Tibial nerve (tissue), 4 donors: Measurements from ENCODE around the gene PCAT7.

ENCODE experiments used
- CTCF ChIP-seq, 5 experiments: fragments of 200-600 bp in 3 of 5; fragments of 450-650 bp in 2 of 5; sonication (generic) in 3 of 5; IDR thresholded peaks; one replicate each; pipeline ENCODE4 v1.5.1; 2016 to 2019; ENCODE audit warnings: antibody characterized with exemption in 5 of 5, mild to moderate bottlenecking in 3 of 5, moderate library complexity in 2 of 5
- EP300 ChIP-seq, 2 donors: sonication (generic); formaldehyde crosslinking; IDR thresholded peaks; one replicate each; pipeline ENCODE4 v1.6.1; 2017; ENCODE audit warnings: antibody characterized with exemption in 2 of 2, mild to moderate bottlenecking in 1 of 2
- POLR2A ChIP-seq, 2 donors: fragments of 450-650 bp; IDR thresholded peaks; one replicate each; pipeline ENCODE4 v1.6.1; 2017; ENCODE audit warnings: antibody characterized with exemption in 2 of 2, mild to moderate bottlenecking in 2 of 2, moderate library complexity in 2 of 2

- TF ChIP-seq EP300 (IDR thresholded peaks at IDR 0.05) (no peak), CTCF (IDR thresholded peaks at IDR 0.05) (no peak), POLR2A (IDR thresholded peaks at IDR 0.05) (no peak)
These were observed 8.9 kb upstream of the PCAT7 start for GRCh38 chr9:94545940-94546339.
